GM23338 (cell line): Measurements from ENCODE around the gene MUC7.

Experiments used
- CREB1 ChIP-seq: fragments of 250-450 bp; sonication (Bioruptor Pico); IDR thresholded peaks from 2 replicates; pipeline ENCODE4 v1.5.0; 2020; ENCODE audit warnings: low read depth, mild to moderate bottlenecking, moderate library complexity
- EZH2 ChIP-seq: fragments of 200-600 bp; sonication (generic); IDR thresholded peaks from one replicate; pipeline ENCODE4 v1.8.0; 2017; ENCODE audit warnings: antibody characterized with exemption, mild to moderate bottlenecking, low read depth; ENCODE audit not compliant: unreplicated experiment
- EZH2phosphoT487 ChIP-seq: fragments of 200-600 bp; sonication (generic); IDR thresholded peaks from one replicate; pipeline ENCODE4 v1.8.1; 2018; ENCODE audit warnings: antibody characterized with exemption; ENCODE audit not compliant: unreplicated experiment
- JUNB ChIP-seq: IDR thresholded peaks from one replicate; pipeline ENCODE4 v1.6.1; 2016; ENCODE audit warnings: antibody characterized with exemption; ENCODE audit not compliant: unreplicated experiment
- POLR2AphosphoS5 ChIP-seq: IDR thresholded peaks from 2 replicates; pipeline ENCODE4 v1.6.1; 2016; ENCODE audit warnings: antibody characterized with exemption, low read depth
- TF ChIP-seq, protein P1 (sequence below), 2 experiments: fragments of 200-600 bp in 1 of 2; sonication (generic) in 1 of 2; conservative IDR thresholded peaks; 2 replicates each; pipeline versions ENCODE4 v1.5.1 to v1.6.1; 2016 to 2017; ENCODE audit warnings: antibody characterized with exemption in 2 of 2, low read depth in 2 of 2, mild to moderate bottlenecking in 2 of 2, moderate library complexity in 1 of 2
- TF ChIP-seq, protein P2 (sequence below): IDR thresholded peaks from one replicate; pipeline ENCODE4 v1.6.1; 2018; ENCODE audit warnings: antibody characterized with exemption; ENCODE audit not compliant: unreplicated experiment

DNA sequence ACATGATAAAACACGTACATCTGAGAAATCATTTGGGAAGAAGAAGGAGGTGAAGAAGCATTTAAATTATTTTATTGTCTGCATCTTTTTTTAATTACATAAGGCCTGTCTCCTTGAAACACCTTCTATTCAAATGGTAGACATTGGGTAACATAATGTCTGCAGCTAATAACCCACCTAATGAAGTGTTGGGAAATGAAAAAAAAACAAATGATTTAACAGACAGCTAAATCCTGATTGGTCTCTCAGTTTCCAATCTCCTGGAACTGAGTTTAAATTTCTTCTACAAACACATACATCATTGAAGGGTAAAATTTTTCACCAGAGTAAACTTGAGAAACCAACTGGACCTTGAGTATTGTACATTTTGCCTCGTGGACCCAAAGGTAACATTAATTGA, 46.3 kb downstream of the MUC7 start, which contains the start of gene AMTN:
- TF ChIP-seq, protein P1, sequence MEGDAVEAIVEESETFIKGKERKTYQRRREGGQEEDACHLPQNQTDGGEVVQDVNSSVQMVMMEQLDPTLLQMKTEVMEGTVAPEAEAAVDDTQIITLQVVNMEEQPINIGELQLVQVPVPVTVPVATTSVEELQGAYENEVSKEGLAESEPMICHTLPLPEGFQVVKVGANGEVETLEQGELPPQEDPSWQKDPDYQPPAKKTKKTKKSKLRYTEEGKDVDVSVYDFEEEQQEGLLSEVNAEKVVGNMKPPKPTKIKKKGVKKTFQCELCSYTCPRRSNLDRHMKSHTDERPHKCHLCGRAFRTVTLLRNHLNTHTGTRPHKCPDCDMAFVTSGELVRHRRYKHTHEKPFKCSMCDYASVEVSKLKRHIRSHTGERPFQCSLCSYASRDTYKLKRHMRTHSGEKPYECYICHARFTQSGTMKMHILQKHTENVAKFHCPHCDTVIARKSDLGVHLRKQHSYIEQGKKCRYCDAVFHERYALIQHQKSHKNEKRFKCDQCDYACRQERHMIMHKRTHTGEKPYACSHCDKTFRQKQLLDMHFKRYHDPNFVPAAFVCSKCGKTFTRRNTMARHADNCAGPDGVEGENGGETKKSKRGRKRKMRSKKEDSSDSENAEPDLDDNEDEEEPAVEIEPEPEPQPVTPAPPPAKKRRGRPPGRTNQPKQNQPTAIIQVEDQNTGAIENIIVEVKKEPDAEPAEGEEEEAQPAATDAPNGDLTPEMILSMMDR (conservative IDR thresholded peaks at IDR 0.05; ENCODE audit: low read depth in 2 of 2): no peak
- TF ChIP-seq EZH2phosphoT487 (no peak), JUNB (no peak), EZH2 (no peak), CREB1 (CRISPR knock-in tag) (no peak), POLR2AphosphoS5 (no peak)
- TF ChIP-seq, protein P2, sequence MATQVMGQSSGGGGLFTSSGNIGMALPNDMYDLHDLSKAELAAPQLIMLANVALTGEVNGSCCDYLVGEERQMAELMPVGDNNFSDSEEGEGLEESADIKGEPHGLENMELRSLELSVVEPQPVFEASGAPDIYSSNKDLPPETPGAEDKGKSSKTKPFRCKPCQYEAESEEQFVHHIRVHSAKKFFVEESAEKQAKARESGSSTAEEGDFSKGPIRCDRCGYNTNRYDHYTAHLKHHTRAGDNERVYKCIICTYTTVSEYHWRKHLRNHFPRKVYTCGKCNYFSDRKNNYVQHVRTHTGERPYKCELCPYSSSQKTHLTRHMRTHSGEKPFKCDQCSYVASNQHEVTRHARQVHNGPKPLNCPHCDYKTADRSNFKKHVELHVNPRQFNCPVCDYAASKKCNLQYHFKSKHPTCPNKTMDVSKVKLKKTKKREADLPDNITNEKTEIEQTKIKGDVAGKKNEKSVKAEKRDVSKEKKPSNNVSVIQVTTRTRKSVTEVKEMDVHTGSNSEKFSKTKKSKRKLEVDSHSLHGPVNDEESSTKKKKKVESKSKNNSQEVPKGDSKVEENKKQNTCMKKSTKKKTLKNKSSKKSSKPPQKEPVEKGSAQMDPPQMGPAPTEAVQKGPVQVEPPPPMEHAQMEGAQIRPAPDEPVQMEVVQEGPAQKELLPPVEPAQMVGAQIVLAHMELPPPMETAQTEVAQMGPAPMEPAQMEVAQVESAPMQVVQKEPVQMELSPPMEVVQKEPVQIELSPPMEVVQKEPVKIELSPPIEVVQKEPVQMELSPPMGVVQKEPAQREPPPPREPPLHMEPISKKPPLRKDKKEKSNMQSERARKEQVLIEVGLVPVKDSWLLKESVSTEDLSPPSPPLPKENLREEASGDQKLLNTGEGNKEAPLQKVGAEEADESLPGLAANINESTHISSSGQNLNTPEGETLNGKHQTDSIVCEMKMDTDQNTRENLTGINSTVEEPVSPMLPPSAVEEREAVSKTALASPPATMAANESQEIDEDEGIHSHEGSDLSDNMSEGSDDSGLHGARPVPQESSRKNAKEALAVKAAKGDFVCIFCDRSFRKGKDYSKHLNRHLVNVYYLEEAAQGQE: no peak
